Body of pancreas (tissue), 4 donors: ENCODE data around the gene ANKZF1. TPM values are rescaled to one million over a fixed set of nuclear protein-coding genes. Genes with fewer than 3 reads are reported as not detected.
A peak's percentile ranks its signal among the peaks of the same experiment; 100 is the strongest.

ENCODE experiments used
- ATAC-seq: fragments of 150-250 bp; one replicate; pipeline ENCODE4 v1.9.1; 2016
- DNase-seq, 4 donors: peaks; one replicate each; pipeline ENCODE4 v3.0.0-alpha.2; 2019
- H3K27ac ChIP-seq, 4 donors: fragments of 200-600 bp; sonication (generic); 1 replicate in 3 of 4; 2 replicates in 1 of 4; pipeline versions ENCODE4 v1.5.1 to v1.6.1; 2016 to 2019; ENCODE audit warnings: mild to moderate bottlenecking in 1 of 4, mixed read lengths in 1 of 4, moderate library complexity in 1 of 4
- H3K27me3 ChIP-seq, 2 donors: fragments of 200-600 bp; sonication (generic); one replicate each; pipeline ENCODE4 v1.6.0; 2016; ENCODE audit warnings: mild to moderate bottlenecking in 1 of 2
- H3K36me3 ChIP-seq, 2 donors: fragments of 200-600 bp; sonication (generic); replicated peaks in 1 of 2; 2 replicates each; pipeline ENCODE4 v1.5.1; 2016; ENCODE audit warnings: low read depth in 2 of 2; ENCODE audit not compliant: insufficient read depth in 1 of 2
- H3K4me1 ChIP-seq: fragments of 200-600 bp; sonication (generic); one replicate; pipeline ENCODE4 v1.6.0; 2016
- H3K4me3 ChIP-seq, 2 donors: fragments of 200-600 bp; sonication (generic); 1 replicate in 1 of 2; 2 replicates in 1 of 2; pipeline ENCODE4 v1.5.1; 2016 to 2019
- H3K9me3 ChIP-seq, 3 donors: fragments of 200-600 bp; sonication (generic); 1 replicate in 2 of 3; 2 replicates in 1 of 3; pipeline ENCODE4 v1.5.1; 2016
- POLR2A ChIP-seq, 3 donors: fragments of 450-650 bp; IDR thresholded peaks; one replicate each; pipeline ENCODE4 v1.6.1; 2016; ENCODE audit warnings: antibody characterized with exemption in 3 of 3, mild to moderate bottlenecking in 2 of 3
- WGBS, 2 donors: methylation state at CpG; one replicate each; pipeline ENCODE4 v1.1.5; 2017; 5-methylcytosine and 5-hydroxymethylcytosine counted together
- intact Hi-C: fragments of 100-400 bp; cut with DNase I; formaldehyde crosslinking; loops from one replicate; pipeline ENCODE4 v1.15.1; 2023
- total RNA-seq, 2 donors: library from RNA; depleted of rRNA; stranded (reverse); fragments of >200 nt; gene quantifications; one replicate each; pipeline ENCODE4 v1.1.0, GENCODE V29; 2016
- TF ChIP-seq, protein P1 (sequence below), 7 experiments: fragments of 450-650 bp in 4 of 7; fragments of 200-600 bp in 3 of 7; sonication (generic) in 3 of 7; IDR thresholded peaks; one replicate each; pipeline ENCODE4 v1.5.1; 2016 to 2019; ENCODE audit warnings: antibody characterized with exemption in 7 of 7

Gene ANKZF1
- total RNA-seq, 2 donors from 2014 or later = 67.5 to 95.3 TPM

- peaks cover 0 to 16% of the 10 kb centered on the region in 2 donors for H3K36me3 ChIP-seq
- H3K27ac ChIP-seq = peak within 1 kb of the TSS; percentile 95 to 99 (median 96)
- intact Hi-C loops = no loop called here
- TF ChIP-seq, protein P1, sequence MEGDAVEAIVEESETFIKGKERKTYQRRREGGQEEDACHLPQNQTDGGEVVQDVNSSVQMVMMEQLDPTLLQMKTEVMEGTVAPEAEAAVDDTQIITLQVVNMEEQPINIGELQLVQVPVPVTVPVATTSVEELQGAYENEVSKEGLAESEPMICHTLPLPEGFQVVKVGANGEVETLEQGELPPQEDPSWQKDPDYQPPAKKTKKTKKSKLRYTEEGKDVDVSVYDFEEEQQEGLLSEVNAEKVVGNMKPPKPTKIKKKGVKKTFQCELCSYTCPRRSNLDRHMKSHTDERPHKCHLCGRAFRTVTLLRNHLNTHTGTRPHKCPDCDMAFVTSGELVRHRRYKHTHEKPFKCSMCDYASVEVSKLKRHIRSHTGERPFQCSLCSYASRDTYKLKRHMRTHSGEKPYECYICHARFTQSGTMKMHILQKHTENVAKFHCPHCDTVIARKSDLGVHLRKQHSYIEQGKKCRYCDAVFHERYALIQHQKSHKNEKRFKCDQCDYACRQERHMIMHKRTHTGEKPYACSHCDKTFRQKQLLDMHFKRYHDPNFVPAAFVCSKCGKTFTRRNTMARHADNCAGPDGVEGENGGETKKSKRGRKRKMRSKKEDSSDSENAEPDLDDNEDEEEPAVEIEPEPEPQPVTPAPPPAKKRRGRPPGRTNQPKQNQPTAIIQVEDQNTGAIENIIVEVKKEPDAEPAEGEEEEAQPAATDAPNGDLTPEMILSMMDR (IDR thresholded peaks at IDR 0.05) = peak in 1 of 7 experiments; percentile 12
- peak; percentile 89 to 96 (median 93) for TF ChIP-seq POLR2A (IDR thresholded peaks at IDR 0.05)
- H3K27me3 ChIP-seq = no peaks in the 10 kb centered on the region
- peak; percentile 99 for DNase-seq
- no peaks in the 10 kb centered on the region for H3K9me3 ChIP-seq
- WGBS, 2 donors = 0% methylated on average over 8 to 52 of the region's 65 CpGs
- peaks cover 37% of the 10 kb centered on the region for H3K4me1 ChIP-seq
- peak within 1 kb of the TSS; percentile 28 to 35 for H3K4me3 ChIP-seq
- ATAC-seq = peak; percentile 95
Observed at GRCh38 chr2:219279151-219279915, 49.7 kb downstream of the ANKZF1 start, which contains the start of gene DNAJB2. TSS of gene DNAJB2 (plus strand) at chr2:219279366. CDS start at chr2:219279834, 468 bp downstream.

DNA sequence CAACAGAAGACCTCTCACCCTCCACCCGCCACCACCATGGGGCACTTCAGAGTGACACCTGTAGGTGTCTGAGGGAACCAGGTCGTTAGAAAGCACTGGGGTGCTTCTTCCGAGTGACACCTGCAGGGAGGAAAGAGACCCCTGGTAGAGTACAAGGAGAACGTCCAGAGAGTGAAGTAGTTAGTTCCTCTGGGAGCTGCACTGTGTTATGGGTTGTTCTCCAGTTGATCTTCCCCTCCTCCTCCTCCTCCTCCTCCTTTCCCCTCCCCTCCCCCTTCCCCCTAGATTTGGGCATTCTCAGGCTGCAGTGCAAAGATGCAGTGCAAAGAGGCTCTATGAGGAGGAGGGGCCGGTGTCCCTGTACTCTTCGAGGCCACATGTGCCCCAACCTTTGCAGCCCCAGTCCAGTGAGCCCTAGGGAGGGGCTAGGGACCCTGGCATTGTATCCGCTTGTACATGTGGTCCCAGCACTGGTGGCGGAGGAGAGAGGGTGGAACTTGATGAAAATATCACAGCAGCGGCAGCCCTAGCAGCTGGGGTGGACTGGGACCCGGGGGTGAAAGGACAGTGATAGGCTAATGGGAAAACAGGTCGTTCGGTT, 50.4 kb downstream of the ANKZF1 start:
- intact Hi-C loops = no loop called here

GRCh38 chr2:219280651-219281050, 51.0 kb downstream of the ANKZF1 start:
- Histone ChIP-seq H3K4me3 (no peak overlapping the region), H3K9me3 (no peaks in the 10 kb centered on the region), H3K4me1 (peaks cover 36% of the 10 kb centered on the region), H3K27me3 (no peaks in the 10 kb centered on the region), H3K27ac (peak overlapping the region in 3 of 4 donors; percentile 12 to 98 (median 95)), H3K36me3 (peaks cover 0 to 21% of the 10 kb centered on the region in 2 donors)
- ATAC-seq = no peak
- 90 to 93% methylated on average over 4 of the region's 4 CpGs for WGBS, 2 donors
- intact Hi-C loops = no loop called here
- no peak for DNase-seq
- no peak for TF ChIP-seq POLR2A (IDR thresholded peaks at IDR 0.05)
- TF ChIP-seq, protein P1 (IDR thresholded peaks at IDR 0.05) = no peak

More for the DNA sequence above, 50.4 kb downstream of the ANKZF1 start:
- WGBS, 2 donors = 40 to 44% methylated on average over 12 of the region's 12 CpGs
- H3K9me3 ChIP-seq = no peaks in the 10 kb centered on the region
- TF ChIP-seq POLR2A (IDR thresholded peaks at IDR 0.05) = no peak
- TF ChIP-seq, protein P1 (IDR thresholded peaks at IDR 0.05) = peak in 2 of 7 experiments; percentile 14 to 32
- peak overlapping the region; percentile 28 to 35 for H3K4me3 ChIP-seq
- peaks cover 36% of the 10 kb centered on the region for H3K4me1 ChIP-seq
- H3K27ac ChIP-seq = peak overlapping the region; percentile 95 to 99 (median 96)
- ATAC-seq = no peak
- H3K36me3 ChIP-seq = peaks cover 0 to 21% of the 10 kb centered on the region in 2 donors
- no peaks in the 10 kb centered on the region for H3K27me3 ChIP-seq
- peak in 1 of 4 donors; percentile 13 for DNase-seq

- H3K27me3 ChIP-seq = no peaks in the 10 kb centered on the region
- H3K4me3 ChIP-seq = no peak overlapping the region
- peaks cover 0 to 21% of the 10 kb centered on the region in 2 donors for H3K36me3 ChIP-seq
- no peak for DNase-seq
- TF ChIP-seq POLR2A (IDR thresholded peaks at IDR 0.05) = no peak
- TF ChIP-seq, protein P1 (IDR thresholded peaks at IDR 0.05) = no peak
- H3K9me3 ChIP-seq = no peaks in the 10 kb centered on the region
- H3K4me1 ChIP-seq = peaks cover 36% of the 10 kb centered on the region
- no peak for ATAC-seq
- no peak overlapping the region for H3K27ac ChIP-seq
- WGBS, 2 donors = 87 to 95% methylated on average over 6 to 8 of the region's 8 CpGs
- intact Hi-C loops = no loop called here
Observed at GRCh38 chr2:219281588-219281987, 52.0 kb downstream of the ANKZF1 start.
